WTC11 (cell line): ENCODE data around the gene RPRD2. TPM values are rescaled to one million over a fixed set of nuclear protein-coding genes. Genes with fewer than 3 reads are reported as not detected.

Source experiments
- ATAC-seq: fragments of 200-7000 bp; cut with Tn5 transposase; 2 replicates; pipeline ENCODE4 v1.10.0; 2021; ENCODE audit warnings: mild to moderate bottlenecking, moderate library complexity
- CTCF ChIA-PET: fragments of 300-600 bp; sonication (Branson Sonifier 250); formaldehyde crosslinking; loops from one replicate; lab custom pipeline; 2021; ENCODE audit warnings: antibody characterized with exemption; lab: Charles Lee
- POLR2A ChIA-PET: fragments of 350-600 bp; sonication (Branson Sonifier 250); formaldehyde crosslinking; loops from one replicate; lab custom pipeline; 2021; ENCODE audit warnings: antibody characterized with exemption; lab: Charles Lee
- DNase-seq: peaks from one replicate; pipeline ENCODE4 v3.0.0; 2021; ENCODE audit warnings: low spot score
- H3K27ac Mint-ChIP-seq: 2 replicates; pipeline ENCODE4 v1.8.0; 2021; ENCODE audit warnings: mixed read lengths
- H3K27me3 Mint-ChIP-seq: 2 replicates; pipeline ENCODE4 v1.8.0; 2021; ENCODE audit warnings: low read depth, mild to moderate bottlenecking, moderate library complexity, mixed read lengths
- H3K36me3 Mint-ChIP-seq: 2 replicates; pipeline ENCODE4 v1.8.0; 2021; ENCODE audit warnings: mixed read lengths
- H3K4me1 Mint-ChIP-seq: 2 replicates; pipeline ENCODE4 v1.8.0; 2022; ENCODE audit warnings: mixed read lengths
- H3K4me3 Mint-ChIP-seq: 2 replicates; pipeline ENCODE4 v1.8.0; 2021; ENCODE audit warnings: mild to moderate bottlenecking, moderate library complexity, mixed read lengths
- H3K9me3 Mint-ChIP-seq: 2 replicates; pipeline ENCODE4 v1.8.0; 2021; ENCODE audit warnings: mixed read lengths
- ELF4 ChIP-seq: sonication (generic); formaldehyde crosslinking; IDR thresholded peaks from 2 replicates; pipeline ENCODE4 v1.8.1; 2022; ENCODE audit warnings: low read depth, mild to moderate bottlenecking, moderate library complexity, missing genetic modification reagents
- ESRRA ChIP-seq: sonication (generic); formaldehyde crosslinking; IDR thresholded peaks from 2 replicates; pipeline ENCODE4 v1.8.1; 2022; ENCODE audit warnings: mild to moderate bottlenecking, missing genetic modification reagents, borderline replicate concordance
- ETV6 ChIP-seq: sonication (generic); formaldehyde crosslinking; IDR thresholded peaks from 2 replicates; pipeline ENCODE4 v1.8.1; 2022; ENCODE audit warnings: mild to moderate bottlenecking, missing genetic modification reagents
- GABPB1 ChIP-seq: sonication (generic); formaldehyde crosslinking; IDR thresholded peaks from 2 replicates; pipeline ENCODE4 v1.8.1; 2023; ENCODE audit warnings: mild to moderate bottlenecking, missing genetic modification reagents
- HMGXB4 ChIP-seq: sonication (generic); formaldehyde crosslinking; IDR thresholded peaks from 2 replicates; pipeline ENCODE4 v1.8.1; 2023; ENCODE audit warnings: mild to moderate bottlenecking, moderate library complexity, missing genetic modification reagents
- JUN ChIP-seq: sonication (generic); formaldehyde crosslinking; IDR thresholded peaks from 2 replicates; pipeline ENCODE4 v1.8.0; 2023; ENCODE audit warnings: mild to moderate bottlenecking, missing genetic modification reagents
- MAX ChIP-seq: sonication (generic); formaldehyde crosslinking; IDR thresholded peaks from 2 replicates; pipeline ENCODE4 v1.8.0; 2022; ENCODE audit warnings: mild to moderate bottlenecking, missing genetic modification reagents
- NR3C1 ChIP-seq: sonication (generic); formaldehyde crosslinking; conservative IDR thresholded peaks from 2 replicates; pipeline ENCODE4 v1.8.1; 2023; ENCODE audit warnings: low read depth, mild to moderate bottlenecking, missing genetic modification reagents
- PREB ChIP-seq: sonication (generic); formaldehyde crosslinking; IDR thresholded peaks from 2 replicates; pipeline ENCODE4 v1.8.1; 2022; ENCODE audit warnings: mild to moderate bottlenecking, missing genetic modification reagents, moderate library complexity, borderline replicate concordance
- RELA ChIP-seq: sonication (generic); formaldehyde crosslinking; IDR thresholded peaks from 2 replicates; pipeline ENCODE4 v1.8.1; 2022; ENCODE audit warnings: missing genetic modification reagents, mild to moderate bottlenecking, borderline replicate concordance
- SMAD3 ChIP-seq: sonication (generic); formaldehyde crosslinking; IDR thresholded peaks from 2 replicates; pipeline ENCODE4 v1.8.0; 2022; ENCODE audit warnings: missing genetic modification reagents, mild to moderate bottlenecking, borderline replicate concordance
- SOX15 ChIP-seq: fragments of 250-450 bp; sonication (Bioruptor Pico); IDR thresholded peaks from 2 replicates; pipeline ENCODE4 v1.9.0; 2021; ENCODE audit warnings: mild to moderate bottlenecking
- ZBTB43 ChIP-seq: sonication (generic); formaldehyde crosslinking; IDR thresholded peaks from 2 replicates; pipeline ENCODE4 v1.8.1; 2023; ENCODE audit warnings: mild to moderate bottlenecking, missing genetic modification reagents
- ZNF121 ChIP-seq: sonication (generic); formaldehyde crosslinking; IDR thresholded peaks from 2 replicates; pipeline ENCODE4 v1.8.0; 2023; ENCODE audit warnings: missing genetic modification reagents
- ZNF232 ChIP-seq: sonication (generic); formaldehyde crosslinking; IDR thresholded peaks from 2 replicates; pipeline ENCODE4 v1.8.0; 2022; ENCODE audit warnings: mild to moderate bottlenecking, missing genetic modification reagents
- ZNF396 ChIP-seq: fragments of 250-450 bp; sonication (Bioruptor Pico); IDR thresholded peaks from 2 replicates; pipeline ENCODE4 v1.8.0; 2021; ENCODE audit warnings: mild to moderate bottlenecking, moderate library complexity, borderline replicate concordance
- ZNF425 ChIP-seq: fragments of 250-450 bp; sonication (Bioruptor Pico); conservative IDR thresholded peaks from 2 replicates; pipeline ENCODE4 v1.9.0; 2021; ENCODE audit warnings: mild to moderate bottlenecking
- ZNF532 ChIP-seq: fragments of 250-450 bp; sonication (Bioruptor Pico); IDR thresholded peaks from 2 replicates; pipeline ENCODE4 v1.9.0; 2021; ENCODE audit warnings: mild to moderate bottlenecking, borderline replicate concordance
- total RNA-seq: library from RNA; stranded (reverse); gene quantifications from 3 replicates; pipeline ENCODE4 v1.2.3, GENCODE V29; 2021

The RPRD2 gene
- total RNA-seq, 1 experiment from 2014 or later: 26.1 TPM

- ChIA-PET CTCF (interaction anchor here (1.0 kb wide), 1 partner anchor 41 kb away, joined by 3 read pairs; the partner anchor contains the start of gene FALEC), POLR2A (no interaction called here)
- no peak for DNase-seq
- peaks cover 11% of the 10 kb centered on the region; the same call in 1 of the 2 replicates for H3K27me3 Mint-ChIP-seq
- peaks cover 29% of the 10 kb centered on the region for H3K36me3 Mint-ChIP-seq
- no peak for ATAC-seq
- H3K4me3 Mint-ChIP-seq: no peak overlapping the region
- no peak for TF ChIP-seq ZNF425 (CRISPR knock-in tag)
- no peak for TF ChIP-seq SMAD3 (CRISPR knock-in tag)
- TF ChIP-seq RELA: no peak
- no peak for TF ChIP-seq GABPB1 (CRISPR knock-in tag)
- no peak for TF ChIP-seq ZNF396 (CRISPR knock-in tag)
- no peak for TF ChIP-seq SOX15 (CRISPR knock-in tag)
- TF ChIP-seq ETV6 (CRISPR knock-in tag): no peak
- TF ChIP-seq ZNF232 (CRISPR knock-in tag): no peak
- TF ChIP-seq ESRRA (CRISPR knock-in tag): no peak
- TF ChIP-seq, all 79 proteins: peak for 0
- H3K27ac Mint-ChIP-seq: no peak overlapping the region
- H3K4me1 Mint-ChIP-seq: peaks cover 11% of the 10 kb centered on the region
- no peaks in the 10 kb centered on the region for H3K9me3 Mint-ChIP-seq
Observed at GRCh38 chr1:150474869-150475268, 110.9 kb downstream of the RPRD2 start.

- ATAC-seq (no peak), DNase-seq (no peak)
- TF ChIP-seq ZBTB43: no peak
- Mint-ChIP-seq H3K4me3 (no peak overlapping the region), H3K36me3 (peaks cover 10% of the 10 kb centered on the region), H3K4me1 (peaks cover 8% of the 10 kb centered on the region), H3K27me3 (peaks cover 11% of the 10 kb centered on the region; the same call in 1 of the 2 replicates), H3K27ac (no peak overlapping the region), H3K9me3 (no peaks in the 10 kb centered on the region)
- ChIA-PET CTCF (interaction anchor here (0.6 to 0.9 kb wide), 2 partner anchors 87 to 221 kb away, joined by 3 read pairs; no protein-coding TSS in a partner anchor), POLR2A (no interaction called here)
Observed at GRCh38 chr1:150476754-150477153, 112.8 kb downstream of the RPRD2 start.

- Mint-ChIP-seq H3K4me1 (peaks cover 3% of the 10 kb centered on the region), H3K27me3 (peaks cover 11% of the 10 kb centered on the region; the same call in 1 of the 2 replicates), H3K4me3 (no peak overlapping the region), H3K36me3 (peaks cover 4% of the 10 kb centered on the region), H3K27ac (no peak overlapping the region), H3K9me3 (no peaks in the 10 kb centered on the region)
- ChIA-PET POLR2A (no interaction called here), CTCF (no interaction called here)
- ATAC-seq: no peak
- no peak for DNase-seq
- no peak for TF ChIP-seq GABPB1 (CRISPR knock-in tag)
- TF ChIP-seq ZNF532 (CRISPR knock-in tag): no peak
- TF ChIP-seq JUN (CRISPR knock-in tag): no peak
- no peak for TF ChIP-seq HMGXB4
- no peak for TF ChIP-seq MAX (CRISPR knock-in tag)
- no peak for TF ChIP-seq SOX15 (CRISPR knock-in tag)
- TF ChIP-seq NR3C1 (CRISPR knock-in tag): no peak
- no peak for TF ChIP-seq ELF4 (CRISPR knock-in tag)
- TF ChIP-seq PREB: no peak
- no peak for TF ChIP-seq ZNF121 (CRISPR knock-in tag)
Observed at GRCh38 chr1:150477320-150477719, 113.4 kb downstream of the RPRD2 start.
